Urinary bladder (tissue), 4 donors: ENCODE measurements around the gene TMEM229B. TPM values are rescaled to one million over a fixed set of nuclear protein-coding genes. Genes with fewer than 3 reads are reported as not detected.

Experiments
- DNase-seq: peaks from one replicate; pipeline ENCODE4 v3.0.0-alpha.2; 2015; ENCODE audit errors: extremely low spot score
- H3K27ac ChIP-seq: one replicate; pipeline ENCODE4 v1.5.1; 2013; ENCODE audit warnings: low read depth, mild to moderate bottlenecking, moderate library complexity
- H3K36me3 ChIP-seq: one replicate; pipeline ENCODE4 v1.6.1; 2013; ENCODE audit warnings: mild to moderate bottlenecking, moderate library complexity; ENCODE audit not compliant: insufficient read depth
- H3K4me1 ChIP-seq: one replicate; pipeline ENCODE4 v1.6.1; 2013; ENCODE audit warnings: mild to moderate bottlenecking, moderate library complexity; ENCODE audit not compliant: insufficient read depth
- H3K4me3 ChIP-seq: one replicate; pipeline ENCODE4 v1.5.1; 2013; ENCODE audit warnings: low read depth, low read length
- WGBS: extraction: QIAGEN DNeasy Blood & Tissue Kit; methylation state at CpG from one replicate; pipeline ENCODE4 v1.1.7; 2013; 5-methylcytosine and 5-hydroxymethylcytosine counted together
- polyA plus RNA-seq: library from polyadenylated mRNA; stranded (reverse); fragments of 200-250 nt; gene quantifications from one replicate; pipeline ENCODE4 v1.2.3, GENCODE V29; 2013
- total RNA-seq: library from RNA; depleted of rRNA; stranded (reverse); fragments of >200 nt; gene quantifications from one replicate; pipeline ENCODE4 v1.2.3, GENCODE V29; 2014
- donor health status: healthy with polysubstance abuse.
- donor health status: healthy.

Gene TMEM229B
- total and polyA plus RNA-seq, 2 donors, result 3.0 to 4.4 TPM

GRCh38 chr14:67524634-67524963 is 36.1 kb upstream of the TMEM229B start:
- no peak overlapping the region for H3K27ac ChIP-seq
- no peak for DNase-seq
- H3K36me3 ChIP-seq, result no peaks in the 10 kb centered on the region
- no peaks in the 10 kb centered on the region for H3K4me1 ChIP-seq
- WGBS, result 63% methylated on average over 3 of the region's 3 CpGs
- H3K4me3 ChIP-seq, result no peak overlapping the region

GRCh38 chr14:67523764-67524633 is 35.5 kb upstream of the TMEM229B start:
- Histone ChIP-seq H3K27ac (no peak overlapping the region), H3K4me3 (no peak overlapping the region), H3K36me3 (no peaks in the 10 kb centered on the region), H3K4me1 (no peaks in the 10 kb centered on the region)
- 62% methylated on average over 7 of the region's 7 CpGs for WGBS
- no peak for DNase-seq

- WGBS, result 54% methylated on average over 2 of the region's 2 CpGs
- no peaks in the 10 kb centered on the region for H3K4me1 ChIP-seq
- H3K4me3 ChIP-seq, result no peak overlapping the region
- no peak overlapping the region for H3K27ac ChIP-seq
- no peak for DNase-seq
- H3K36me3 ChIP-seq, result no peaks in the 10 kb centered on the region
Measured at GRCh38 chr14:67522270-67522669, 33.7 kb upstream of the TMEM229B start.

- no peak for DNase-seq
- Histone ChIP-seq H3K4me3 (no peak overlapping the region), H3K27ac (no peak overlapping the region), H3K36me3 (no peaks in the 10 kb centered on the region), H3K4me1 (no peaks in the 10 kb centered on the region)
- WGBS, result 87% methylated on average over 1 of the region's 1 CpG
Measured at GRCh38 chr14:67520482-67520881, 32.0 kb upstream of the TMEM229B start.

- H3K4me1 ChIP-seq, result no peaks in the 10 kb centered on the region
- no peak overlapping the region for H3K4me3 ChIP-seq
- H3K27ac ChIP-seq, result no peak overlapping the region
- 87% methylated on average over 5 of the region's 5 CpGs for WGBS
- no peak for DNase-seq
- H3K36me3 ChIP-seq, result no peaks in the 10 kb centered on the region
Measured at GRCh38 chr14:67519406-67519805, 30.9 kb upstream of the TMEM229B start.

- Histone ChIP-seq H3K36me3 (no peaks in the 10 kb centered on the region), H3K4me3 (no peak overlapping the region), H3K4me1 (no peaks in the 10 kb centered on the region), H3K27ac (no peak overlapping the region)
- 33% methylated on average over 12 of the region's 12 CpGs for WGBS
- no peak for DNase-seq
Measured at GRCh38 chr14:67517083-67517482, 28.6 kb upstream of the TMEM229B start.

GRCh38 chr14:67516676-67517075 is 28.2 kb upstream of the TMEM229B start:
- Histone ChIP-seq H3K4me3 (no peak overlapping the region), H3K27ac (no peak overlapping the region), H3K36me3 (no peaks in the 10 kb centered on the region), H3K4me1 (no peaks in the 10 kb centered on the region)
- WGBS, result 57% methylated on average over 2 of the region's 2 CpGs
- DNase-seq, result no peak

GRCh38 chr14:67515386-67516079 is 27.0 kb upstream of the TMEM229B start:
- Histone ChIP-seq H3K4me1 (no peaks in the 10 kb centered on the region), H3K27ac (no peak overlapping the region), H3K36me3 (no peaks in the 10 kb centered on the region), H3K4me3 (peak overlapping the region; percentile 91)
- DNase-seq, result no peak
- 6% methylated on average over 44 of the region's 45 CpGs for WGBS

- Histone ChIP-seq H3K36me3 (no peaks in the 10 kb centered on the region), H3K4me3 (peak overlapping the region; percentile 91), H3K27ac (peak overlapping the region; percentile 26), H3K4me1 (no peaks in the 10 kb centered on the region)
- under 1% methylated on average over 73 of the region's 75 CpGs for WGBS
- no peak for DNase-seq
Measured at GRCh38 chr14:67514650-67515385, 26.3 kb upstream of the TMEM229B start.

GRCh38 chr14:67514203-67514607 is 25.7 kb upstream of the TMEM229B start:
- 36% methylated on average over 9 of the region's 9 CpGs for WGBS
- DNase-seq, result no peak
- H3K27ac ChIP-seq, result no peak overlapping the region

GRCh38 chr14:67513631-67514108 is 25.1 kb upstream of the TMEM229B start:
- H3K4me1 ChIP-seq, result no peaks in the 10 kb centered on the region
- no peaks in the 10 kb centered on the region for H3K36me3 ChIP-seq
- 95% methylated on average over 1 of the region's 1 CpG for WGBS
- H3K27ac ChIP-seq, result no peak overlapping the region
- H3K4me3 ChIP-seq, result no peak overlapping the region
- DNase-seq, result no peak

More at GRCh38 chr14:67514203-67514607, 25.7 kb upstream of the TMEM229B start:
- H3K4me3 ChIP-seq, result peak overlapping the region; percentile 91
- H3K4me1 ChIP-seq, result no peaks in the 10 kb centered on the region
- no peaks in the 10 kb centered on the region for H3K36me3 ChIP-seq

- DNase-seq, result no peak
- WGBS, result 75% methylated on average over 8 of the region's 8 CpGs
- no peak overlapping the region for H3K27ac ChIP-seq
- H3K36me3 ChIP-seq, result no peaks in the 10 kb centered on the region
- no peaks in the 10 kb centered on the region for H3K4me1 ChIP-seq
- H3K4me3 ChIP-seq, result no peak overlapping the region
Measured at GRCh38 chr14:67512463-67513310, 24.2 kb upstream of the TMEM229B start.

GRCh38 chr14:67510836-67511235 is 22.3 kb upstream of the TMEM229B start:
- DNase-seq, result no peak
- Histone ChIP-seq H3K27ac (no peak overlapping the region), H3K36me3 (no peaks in the 10 kb centered on the region), H3K4me3 (no peak overlapping the region), H3K4me1 (no peaks in the 10 kb centered on the region)
- WGBS, result 73% methylated on average over 3 of the region's 3 CpGs
